ENCODE data around the gene OSBPL9. TPM values are rescaled to one million over a fixed set of nuclear protein-coding genes. Genes with fewer than 3 reads are reported as not detected.

Gene OSBPL9
- total and polyA plus RNA-seq, 2 donors (not counting 1 experiment from before 2014, with no cell fraction given), result 23.1 to 59.6 TPM

DNA sequence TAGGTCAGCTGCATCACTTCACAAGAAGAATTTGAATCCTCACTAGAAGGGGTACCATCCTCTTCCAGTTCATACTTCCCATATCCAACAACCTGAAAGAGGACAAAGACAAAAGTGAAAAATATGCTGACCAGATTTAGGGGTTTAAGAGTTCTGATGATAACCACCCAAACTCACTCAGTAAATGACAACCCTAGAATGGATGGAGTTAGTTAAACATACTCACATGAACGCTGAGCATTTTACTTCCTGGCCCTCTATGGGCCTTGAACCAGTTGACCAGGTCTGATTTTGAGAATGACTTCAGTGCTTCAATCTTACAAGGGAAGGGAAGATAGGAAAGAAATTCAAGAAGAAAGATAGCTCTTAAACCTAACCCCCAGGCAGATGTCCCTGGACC, 172.4 kb downstream of the OSBPL9 start:
- no peak overlapping the region for H3K27ac ChIP-seq (ENCODE audit: low read length in 2 of 2)
- Mint-ChIP-seq H3K4me3 (no peak overlapping the region), H3K9me3 (ENCODE audit: insufficient read depth) (no peaks in the 10 kb centered on the region), H3K27ac (no peak overlapping the region), H3K27me3 (no peaks in the 10 kb centered on the region), H3K4me1 (no peaks in the 10 kb centered on the region)
- intact Hi-C loops (cut with micrococcal nuclease), result no loop called here
- no peaks in the 10 kb centered on the region for H3K27me3 ChIP-seq (replicated peaks in 1 of 4; ENCODE audit: control extremely low read depth in 1 of 4, control insufficient read depth in 3 of 4, insufficient read depth in 4 of 4, low read length in 3 of 4)
- peaks cover 37 to 97% of the 10 kb centered on the region in 2 experiments for H3K36me3 ChIP-seq (replicated peaks in 1 of 2; ENCODE audit: control extremely low read depth in 1 of 2, control insufficient read depth in 1 of 2, extremely low read depth in 1 of 2, insufficient read depth in 2 of 2, low read length in 1 of 2)
- TF ChIP-seq EZH2 (IDR thresholded peaks at IDR 0.05; ENCODE audit: borderline replicate concordance, insufficient read depth, low read depth, low read length, poor library complexity, severe bottlenecking) (no peak), CTCF (IDR thresholded peaks at IDR 0.05) (no peak)
- H2AFZ ChIP-seq (ENCODE audit: insufficient read depth, low read depth, low read length, poor library complexity, severe bottlenecking), result no peak overlapping the region
- H3K9me3 ChIP-seq (ENCODE audit: control extremely low read depth in 1 of 3, control insufficient read depth in 2 of 3, insufficient read depth in 1 of 3, low read length in 2 of 3), result no peaks in the 10 kb centered on the region
- H3K4me1 ChIP-seq (ENCODE audit: control insufficient read depth in 2 of 2, insufficient read depth in 2 of 2, low read length in 2 of 2), result no peaks in the 10 kb centered on the region
- H3K79me2 ChIP-seq (ENCODE audit: control insufficient read depth, insufficient read depth, low read length), result no peaks in the 10 kb centered on the region
- ATAC-seq (ENCODE audit: low read depth) (no peak), DNase-seq (no peak)
- no peaks in the 10 kb centered on the region for H4K20me1 ChIP-seq (ENCODE audit: control insufficient read depth, insufficient read depth, low read length, poor library complexity, severe bottlenecking)
- no peak overlapping the region for H3K4me2 ChIP-seq (replicated peaks; ENCODE audit: low read depth, low read length, poor library complexity, severe bottlenecking)
- no peak overlapping the region for H3K4me3 ChIP-seq (ENCODE audit: control extremely low read depth in 1 of 5, extremely low read depth in 1 of 5, insufficient read depth in 1 of 5, low read depth in 2 of 5, low read length in 4 of 5)
- POLR2A ChIA-PET, result no interaction called here
- no peak overlapping the region for H3K9ac ChIP-seq (ENCODE audit: low read length)
- WGBS (ENCODE audit: insufficient coverage), result no CpG with 5 or more reads among the region's 1 CpG
- CTCF ChIA-PET, result no interaction called here

GRCh38 chr1:51790385-51790784, 173.5 kb downstream of the OSBPL9 start:
- ATAC-seq (ENCODE audit: low read depth) (no peak), DNase-seq (no peak)
- CTCF ChIA-PET, result interaction anchor here (1.1 kb wide), 1 partner anchor 22 kb away, joined by 3 read pairs; no protein-coding TSS in a partner anchor
- H3K9me3 Mint-ChIP-seq (ENCODE audit: insufficient read depth), result no peaks in the 10 kb centered on the region
- H2AFZ ChIP-seq (ENCODE audit: insufficient read depth, low read depth, low read length, poor library complexity, severe bottlenecking), result no peak overlapping the region
- H3K79me2 ChIP-seq (ENCODE audit: control insufficient read depth, insufficient read depth, low read length), result no peaks in the 10 kb centered on the region
- no peaks in the 10 kb centered on the region for H4K20me1 ChIP-seq (ENCODE audit: control insufficient read depth, insufficient read depth, low read length, poor library complexity, severe bottlenecking)
- H3K4me2 ChIP-seq (replicated peaks; ENCODE audit: low read depth, low read length, poor library complexity, severe bottlenecking), result no peak overlapping the region
- 95% methylated on average over 5 of the region's 6 CpGs for WGBS (ENCODE audit: insufficient coverage)
- H3K9ac ChIP-seq (ENCODE audit: low read length), result no peak overlapping the region
- H3K36me3 ChIP-seq (replicated peaks in 1 of 2; ENCODE audit: control extremely low read depth in 1 of 2, control insufficient read depth in 1 of 2, extremely low read depth in 1 of 2, insufficient read depth in 2 of 2, low read length in 1 of 2), result peaks cover 40 to 97% of the 10 kb centered on the region in 2 experiments
- TF ChIP-seq CTCF (IDR thresholded peaks at IDR 0.05), result no peak
- no peak for TF ChIP-seq EZH2 (IDR thresholded peaks at IDR 0.05; ENCODE audit: borderline replicate concordance, insufficient read depth, low read depth, low read length, poor library complexity, severe bottlenecking)
- no peaks in the 10 kb centered on the region for H3K27me3 ChIP-seq (replicated peaks in 1 of 4; ENCODE audit: control extremely low read depth in 1 of 4, control insufficient read depth in 3 of 4, insufficient read depth in 4 of 4, low read length in 3 of 4)
- H3K27me3 Mint-ChIP-seq, result no peaks in the 10 kb centered on the region
- no peak overlapping the region for H3K27ac ChIP-seq (ENCODE audit: low read length in 2 of 2)
- POLR2A ChIA-PET, result no interaction called here
- intact Hi-C loops (cut with micrococcal nuclease), result no loop called here
- H3K4me1 Mint-ChIP-seq, result no peaks in the 10 kb centered on the region
- no peak overlapping the region for H3K4me3 ChIP-seq (ENCODE audit: control extremely low read depth in 1 of 5, extremely low read depth in 1 of 5, insufficient read depth in 1 of 5, low read depth in 2 of 5, low read length in 4 of 5)
- H3K9me3 ChIP-seq (ENCODE audit: control extremely low read depth in 1 of 3, control insufficient read depth in 2 of 3, insufficient read depth in 1 of 3, low read length in 2 of 3), result no peaks in the 10 kb centered on the region
- H3K4me3 Mint-ChIP-seq, result no peak overlapping the region
- no peaks in the 10 kb centered on the region for H3K4me1 ChIP-seq (ENCODE audit: control insufficient read depth in 2 of 2, insufficient read depth in 2 of 2, low read length in 2 of 2)
- H3K27ac Mint-ChIP-seq, result no peak overlapping the region

All from B cell (primary cell).